Stimulated activated CD4-positive, alpha-beta T cell treated with anti-CD3 and anti-CD28 coated beads, Interleukin-4, amount 100 ng/mL, for 4 hours (primary cell): Measurements from ENCODE around the gene TPPP2.
"Not testable (repeated sequence)": the region's sequence is repeated elsewhere in the genome, so short reads cannot be mapped to it uniquely, and the experiment has no call there.

Source experiments
- DNase-seq, 2 experiments: peaks; one replicate each; pipeline ENCODE4 v3.0.0-alpha.2; 2020

Gene TPPP2

GRCh38 chr14:21039585-21040369 is 9.8 kb downstream of the TPPP2 start:
- no peak for DNase-seq

- no peak for DNase-seq
Observed at GRCh38 chr14:21040370-21040925, 10.4 kb downstream of the TPPP2 start.

GRCh38 chr14:21040941-21041340 is 10.9 kb downstream of the TPPP2 start:
- not testable (repeated sequence) for DNase-seq

GRCh38 chr14:21041676-21042433 is 11.8 kb downstream of the TPPP2 start, which contains the start of gene RNASE7:
Gene RNASE7, plus strand, starts transcription at chr14:21042362. Its CDS starts 631 bp downstream, at chr14:21042993.
- DNase-seq = no peak

GRCh38 chr14:21042918-21043317 is 12.9 kb downstream of the TPPP2 start:
- no peak for DNase-seq

GRCh38 chr14:21043387-21043973 is 13.5 kb downstream of the TPPP2 start:
- DNase-seq = no peak

GRCh38 chr14:21043974-21044618 is 14.1 kb downstream of the TPPP2 start:
- no peak for DNase-seq

- no peak for DNase-seq
Observed at GRCh38 chr14:21047378-21047781, 17.4 kb downstream of the TPPP2 start.

- no peak for DNase-seq
Observed at GRCh38 chr14:21048638-21049037, 18.6 kb downstream of the TPPP2 start.

GRCh38 chr14:21049271-21049673 is 19.3 kb downstream of the TPPP2 start:
- DNase-seq = no peak

- DNase-seq = no peak
Observed at GRCh38 chr14:21050597-21050996, 20.6 kb downstream of the TPPP2 start.

GRCh38 chr14:21053184-21054122 is 23.4 kb downstream of the TPPP2 start:
- DNase-seq = no peak

- DNase-seq = no peak
Observed at GRCh38 chr14:21054123-21054767, 24.2 kb downstream of the TPPP2 start.

GRCh38 chr14:21054768-21055145 is 24.7 kb downstream of the TPPP2 start:
- no peak for DNase-seq

- no peak for DNase-seq
Observed at GRCh38 chr14:21055432-21056117, 25.6 kb downstream of the TPPP2 start.

- no peak for DNase-seq
Observed at GRCh38 chr14:21056520-21057163, 26.6 kb downstream of the TPPP2 start.

GRCh38 chr14:21057803-21058675 is 28.0 kb downstream of the TPPP2 start, which contains the start of gene RNASE8:
Gene RNASE8, plus strand, starts transcription at chr14:21057822. Its CDS starts 71 bp downstream, at chr14:21057893.
- no peak for DNase-seq

GRCh38 chr14:21058903-21059302 is 28.9 kb downstream of the TPPP2 start:
- no peak for DNase-seq
